Tibial artery (tissue), 4 donors: ENCODE results near the gene CLUH.

Experiments
- DNase-seq, 2 donors: peaks; one replicate each; pipeline ENCODE4 v3.0.0-alpha.2; 2019
- H3K27ac ChIP-seq, 2 donors: fragments of 200-600 bp; sonication (generic) in 1 of 2; 1 replicate in 1 of 2; 2 replicates in 1 of 2; pipeline ENCODE4 v1.5.1; 2018 to 2019; ENCODE audit warnings: mild to moderate bottlenecking in 1 of 2
- H3K27me3 ChIP-seq, 2 donors: fragments of 200-600 bp; sonication (generic) in 1 of 2; one replicate each; pipeline versions ENCODE4 v1.5.1 to v1.6.0; 2016 to 2019
- H3K36me3 ChIP-seq, 3 donors: fragments of 200-600 bp; sonication (generic) in 2 of 3; one replicate each; pipeline ENCODE4 v1.5.1; 2016 to 2019; ENCODE audit warnings: mild to moderate bottlenecking in 2 of 3
- H3K4me1 ChIP-seq, 4 donors: fragments of 200-600 bp; sonication (generic) in 2 of 4; 1 replicate in 3 of 4; 2 replicates in 1 of 4; pipeline ENCODE4 v1.5.1; 2016 to 2019
- H3K4me3 ChIP-seq, 2 donors: fragments of 200-600 bp; sonication (generic) in 1 of 2; 1 replicate in 1 of 2; 2 replicates in 1 of 2; pipeline ENCODE4 v1.5.1; 2018 to 2019; ENCODE audit warnings: mild to moderate bottlenecking in 2 of 2
- H3K9me3 ChIP-seq, 3 donors: fragments of 200-600 bp; sonication (generic) in 1 of 3; one replicate each; pipeline ENCODE4 v1.5.1; 2016 to 2019
- intact Hi-C: fragments of 100-400 bp; cut with DNase I; formaldehyde crosslinking; loops from one replicate; pipeline ENCODE4 v1.15.0; 2023; ENCODE audit warnings: low total_unique reads
- TF ChIP-seq, protein P1 (sequence below), 2 experiments: fragments of 200-600 bp in 1 of 2; fragments of 450-650 bp in 1 of 2; IDR thresholded peaks; one replicate each; pipeline ENCODE4 v1.5.1; 2017 to 2019; ENCODE audit warnings: antibody characterized with exemption in 2 of 2, mild to moderate bottlenecking in 1 of 2, moderate library complexity in 1 of 2

The CLUH gene

GRCh38 chr17:2704031-2704889, 7.3 kb downstream of the CLUH start:
- Histone ChIP-seq H3K4me1 (peaks cover 5 to 31% (median 25%) of the 10 kb centered on the region in 4 donors), H3K27ac (no peak overlapping the region), H3K36me3 (peaks cover 31 to 52% (median 46%) of the 10 kb centered on the region in 3 donors), H3K27me3 (no peaks in the 10 kb centered on the region), H3K9me3 (no peaks in the 10 kb centered on the region), H3K4me3 (no peak overlapping the region)
- intact Hi-C loops, result no loop called here
- TF ChIP-seq, protein P1, sequence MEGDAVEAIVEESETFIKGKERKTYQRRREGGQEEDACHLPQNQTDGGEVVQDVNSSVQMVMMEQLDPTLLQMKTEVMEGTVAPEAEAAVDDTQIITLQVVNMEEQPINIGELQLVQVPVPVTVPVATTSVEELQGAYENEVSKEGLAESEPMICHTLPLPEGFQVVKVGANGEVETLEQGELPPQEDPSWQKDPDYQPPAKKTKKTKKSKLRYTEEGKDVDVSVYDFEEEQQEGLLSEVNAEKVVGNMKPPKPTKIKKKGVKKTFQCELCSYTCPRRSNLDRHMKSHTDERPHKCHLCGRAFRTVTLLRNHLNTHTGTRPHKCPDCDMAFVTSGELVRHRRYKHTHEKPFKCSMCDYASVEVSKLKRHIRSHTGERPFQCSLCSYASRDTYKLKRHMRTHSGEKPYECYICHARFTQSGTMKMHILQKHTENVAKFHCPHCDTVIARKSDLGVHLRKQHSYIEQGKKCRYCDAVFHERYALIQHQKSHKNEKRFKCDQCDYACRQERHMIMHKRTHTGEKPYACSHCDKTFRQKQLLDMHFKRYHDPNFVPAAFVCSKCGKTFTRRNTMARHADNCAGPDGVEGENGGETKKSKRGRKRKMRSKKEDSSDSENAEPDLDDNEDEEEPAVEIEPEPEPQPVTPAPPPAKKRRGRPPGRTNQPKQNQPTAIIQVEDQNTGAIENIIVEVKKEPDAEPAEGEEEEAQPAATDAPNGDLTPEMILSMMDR (IDR thresholded peaks at IDR 0.05), result no peak
- peak in 1 of 2 donors; percentile 51 for DNase-seq

DNA sequence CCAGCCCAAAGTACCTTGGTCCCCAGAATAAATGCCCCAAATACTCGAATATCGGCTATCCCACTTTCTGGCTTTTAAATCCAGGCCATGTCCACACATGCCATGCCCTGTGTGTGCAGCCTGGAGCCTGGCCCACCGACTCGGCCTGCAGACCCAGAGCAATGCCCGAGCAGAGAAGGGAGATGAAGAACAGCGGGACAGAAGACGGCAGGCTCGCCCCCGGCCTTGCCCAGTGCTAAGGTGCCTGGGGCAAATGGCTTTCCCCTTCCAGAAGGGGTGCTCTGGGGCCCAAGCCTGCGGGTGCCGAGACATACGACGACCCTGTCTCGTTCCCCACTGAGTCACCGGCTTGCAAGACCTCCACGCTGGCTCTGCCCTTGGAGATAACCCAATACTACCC, 8.0 kb downstream of the CLUH start:
- Histone ChIP-seq H3K27ac (no peak overlapping the region), H3K27me3 (no peaks in the 10 kb centered on the region), H3K4me1 (peaks cover 5 to 25% (median 18%) of the 10 kb centered on the region in 4 donors), H3K4me3 (no peak overlapping the region), H3K9me3 (no peaks in the 10 kb centered on the region), H3K36me3 (peaks cover 34 to 59% (median 51%) of the 10 kb centered on the region in 3 donors)
- intact Hi-C loops, result no loop called here
- TF ChIP-seq, protein P1 (IDR thresholded peaks at IDR 0.05), result no peak
- no peak for DNase-seq

- Histone ChIP-seq H3K4me3 (no peak overlapping the region), H3K4me1 (peaks cover 4 to 20% (median 14%) of the 10 kb centered on the region in 4 donors), H3K27me3 (no peaks in the 10 kb centered on the region), H3K9me3 (no peaks in the 10 kb centered on the region), H3K27ac (no peak overlapping the region), H3K36me3 (peaks cover 38 to 63% (median 55%) of the 10 kb centered on the region in 3 donors)
- DNase-seq, result peak in 1 of 2 donors; percentile 63
- intact Hi-C loops, result no loop called here
- TF ChIP-seq, protein P1 (IDR thresholded peaks at IDR 0.05), result no peak
Measured at GRCh38 chr17:2703181-2703580, 8.4 kb downstream of the CLUH start.

DNA sequence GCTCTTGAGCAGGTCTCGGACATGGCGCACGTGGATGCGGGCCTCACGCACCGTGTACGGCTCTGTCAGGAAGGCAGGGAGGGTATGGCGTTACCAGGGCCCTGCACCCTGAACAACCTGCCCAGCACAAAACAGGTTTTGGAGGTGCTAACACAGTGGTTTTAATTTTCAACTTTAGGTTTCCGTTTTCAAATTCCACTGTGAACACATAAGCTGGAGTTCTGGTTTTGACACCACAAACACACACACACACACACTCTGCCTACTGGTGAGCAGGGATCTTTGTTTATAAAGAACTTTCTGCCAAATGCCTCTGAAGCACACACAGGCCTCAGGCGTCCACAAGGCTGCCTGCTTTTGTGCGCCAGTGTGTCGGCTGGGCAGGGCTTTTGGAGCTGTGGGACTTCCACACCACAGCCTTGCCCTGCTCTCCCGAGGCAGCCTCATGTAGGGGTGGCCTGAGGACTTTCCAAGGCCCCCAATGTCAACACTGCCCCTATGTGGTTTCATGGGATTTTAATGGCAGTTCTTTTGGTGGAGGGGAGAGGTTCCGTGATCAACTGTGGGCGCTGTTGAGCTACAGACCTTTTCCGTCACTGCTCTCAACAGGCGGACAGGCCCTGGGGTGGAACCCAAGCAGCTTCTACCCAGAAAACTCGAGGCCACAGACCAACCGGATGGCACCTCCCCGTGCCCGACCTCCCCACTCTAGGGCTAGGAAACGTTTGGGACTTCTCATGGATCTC, 9.4 kb downstream of the CLUH start:
- Histone ChIP-seq H3K27me3 (no peaks in the 10 kb centered on the region), H3K4me3 (no peak overlapping the region), H3K4me1 (peaks cover 0 to 10% (median 4%) of the 10 kb centered on the region in 4 donors), H3K36me3 (peaks cover 48 to 73% (median 65%) of the 10 kb centered on the region in 3 donors), H3K27ac (no peak overlapping the region), H3K9me3 (no peaks in the 10 kb centered on the region)
- TF ChIP-seq, protein P1 (IDR thresholded peaks at IDR 0.05), result no peak
- intact Hi-C loops, result no loop called here
- peak in 1 of 2 donors; percentile 51 for DNase-seq

DNA sequence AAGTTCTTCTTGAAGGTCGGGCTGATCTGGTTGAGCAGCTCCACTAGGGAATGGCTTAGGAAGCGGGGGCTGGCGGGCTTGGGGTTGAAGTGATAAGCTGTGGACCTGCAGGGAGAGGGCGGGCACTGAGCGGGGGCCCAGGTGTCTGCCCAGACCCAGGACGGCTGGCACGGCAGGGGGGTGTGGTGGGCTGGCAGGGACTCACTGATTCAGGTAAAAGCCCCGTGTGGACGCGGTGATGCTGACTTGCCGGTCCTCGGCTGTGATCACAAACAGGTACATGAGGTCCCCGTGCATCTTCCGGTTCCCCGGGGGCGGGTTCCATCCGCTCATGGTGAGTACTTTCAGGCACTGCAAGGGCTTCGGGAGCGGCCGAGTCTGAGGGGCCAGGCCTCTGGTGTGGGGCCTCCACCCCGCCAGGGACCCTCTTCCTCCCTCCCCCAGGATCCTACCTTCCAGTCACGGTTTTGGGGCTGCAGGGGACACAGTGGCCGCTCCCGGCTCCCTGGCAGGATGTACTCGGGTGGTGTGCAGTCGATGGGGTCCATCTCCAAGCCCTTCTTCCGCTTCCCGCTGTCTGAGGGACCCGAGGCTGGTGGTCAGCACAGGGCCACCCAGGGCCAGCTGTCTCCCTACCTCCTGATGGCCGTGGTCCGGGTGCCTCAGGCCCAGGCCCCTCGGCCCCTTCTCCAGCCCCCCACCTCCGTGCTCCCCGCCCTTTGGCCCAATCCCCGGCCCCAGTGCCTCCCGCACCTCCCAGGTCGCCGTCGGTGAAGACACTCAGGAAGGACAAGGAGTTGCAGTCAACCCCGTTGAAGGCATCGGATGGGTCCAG, 10.2 kb downstream of the CLUH start:
- Histone ChIP-seq H3K4me1 (peaks cover 0 to 4% (median 0%) of the 10 kb centered on the region in 4 donors), H3K4me3 (no peak overlapping the region), H3K27me3 (no peaks in the 10 kb centered on the region), H3K9me3 (no peaks in the 10 kb centered on the region), H3K27ac (no peak overlapping the region), H3K36me3 (peaks cover 56 to 81% (median 73%) of the 10 kb centered on the region in 3 donors)
- TF ChIP-seq, protein P1 (IDR thresholded peaks at IDR 0.05), result no peak
- peak in 1 of 2 donors; percentile 61 for DNase-seq
- intact Hi-C loops, result no loop called here
